Measurements from ENCODE around the gene ARHGEF28. TPM values are rescaled to one million over a fixed set of nuclear protein-coding genes. Genes with fewer than 3 reads are reported as not detected.

Gene ARHGEF28
- total RNA-seq, 1 donor from 2014 or later, result 20.1 TPM

GRCh38 chr5:73895471-73895870 lies 269.5 kb downstream of the ARHGEF28 start:
- DNase-seq (ENCODE audit: low read depth), result no peak

- DNase-seq (ENCODE audit: low read depth), result no peak
Observed at GRCh38 chr5:73896097-73896496, 270.1 kb downstream of the ARHGEF28 start.

GRCh38 chr5:73896668-73897067 lies 270.7 kb downstream of the ARHGEF28 start:
- DNase-seq (ENCODE audit: low read depth), result no peak

GRCh38 chr5:73897893-73898292 lies 271.9 kb downstream of the ARHGEF28 start:
- DNase-seq (ENCODE audit: low read depth), result no peak

- peak; percentile 72 for DNase-seq (ENCODE audit: low read depth)
Observed at GRCh38 chr5:73899055-73899454, 273.1 kb downstream of the ARHGEF28 start.

- no peak for DNase-seq (ENCODE audit: low read depth)
Observed at GRCh38 chr5:73899916-73900315, 273.9 kb downstream of the ARHGEF28 start.

- DNase-seq (ENCODE audit: low read depth), result no peak
Observed at GRCh38 chr5:73900566-73900965, 274.6 kb downstream of the ARHGEF28 start.

GRCh38 chr5:73901043-73901442 lies 275.0 kb downstream of the ARHGEF28 start:
- no peak for DNase-seq (ENCODE audit: low read depth)

- no peak for DNase-seq (ENCODE audit: low read depth)
Observed at GRCh38 chr5:73901455-73901854, 275.5 kb downstream of the ARHGEF28 start.

- peak; percentile 77 for DNase-seq (ENCODE audit: low read depth)
Observed at GRCh38 chr5:73902327-73903051, 276.5 kb downstream of the ARHGEF28 start.

- DNase-seq (ENCODE audit: low read depth), result no peak
Observed at GRCh38 chr5:73903169-73903568, 277.2 kb downstream of the ARHGEF28 start.

GRCh38 chr5:73906277-73906676 lies 280.3 kb downstream of the ARHGEF28 start:
- no peak for DNase-seq (ENCODE audit: low read depth)

- DNase-seq (ENCODE audit: low read depth), result no peak
Observed at GRCh38 chr5:73907164-73907563, 281.2 kb downstream of the ARHGEF28 start.

- DNase-seq (ENCODE audit: low read depth), result no peak
Observed at GRCh38 chr5:73908395-73908794, 282.4 kb downstream of the ARHGEF28 start.

- no peak for DNase-seq (ENCODE audit: low read depth)
Observed at GRCh38 chr5:73908846-73909245, 282.9 kb downstream of the ARHGEF28 start.

GRCh38 chr5:73909474-73909873 lies 283.5 kb downstream of the ARHGEF28 start:
- no peak for DNase-seq (ENCODE audit: low read depth)

- DNase-seq (ENCODE audit: low read depth), result peak; percentile 57
Observed at GRCh38 chr5:73911761-73912393, 285.9 kb downstream of the ARHGEF28 start.

- DNase-seq (ENCODE audit: low read depth), result peak; percentile 44
Observed at GRCh38 chr5:73912821-73913271, 286.9 kb downstream of the ARHGEF28 start.

GRCh38 chr5:73913971-73914370 lies 288.0 kb downstream of the ARHGEF28 start:
- no peak for DNase-seq (ENCODE audit: low read depth)

- DNase-seq (ENCODE audit: low read depth), result no peak
Observed at GRCh38 chr5:73915345-73915744, 289.3 kb downstream of the ARHGEF28 start.

- peak; percentile 50 for DNase-seq (ENCODE audit: low read depth)
Observed at GRCh38 chr5:73917433-73917832, 291.4 kb downstream of the ARHGEF28 start.

GRCh38 chr5:73917891-73918290 lies 291.9 kb downstream of the ARHGEF28 start:
- DNase-seq (ENCODE audit: low read depth), result no peak

- no peak for DNase-seq (ENCODE audit: low read depth)
Observed at GRCh38 chr5:73918791-73919221, 292.8 kb downstream of the ARHGEF28 start.

Data from myocyte (in vitro differentiated cells).